Measurements from ENCODE around the gene AGAP2. TPM values are rescaled to one million over a fixed set of nuclear protein-coding genes. Genes with fewer than 3 reads are reported as not detected.

Gene AGAP2
- total RNA-seq, 1 donor from 2014 or later = 1.5 TPM

- DNase-seq (ENCODE audit: extremely low spot score in 2 of 2) = no peak
- Histone ChIP-seq H3K9me3 (no peaks in the 10 kb centered on the region), H3K27me3 (peaks cover 6% of the 10 kb centered on the region), H3K4me3 (peak overlapping the region; percentile 1 to 47), H3K36me3 (no peaks in the 10 kb centered on the region), H3K27ac (no peak overlapping the region), H3K4me1 (peaks cover 36% of the 10 kb centered on the region)
- intact Hi-C loops (cut with DNase I) = no loop called here
- TF ChIP-seq, protein P1, sequence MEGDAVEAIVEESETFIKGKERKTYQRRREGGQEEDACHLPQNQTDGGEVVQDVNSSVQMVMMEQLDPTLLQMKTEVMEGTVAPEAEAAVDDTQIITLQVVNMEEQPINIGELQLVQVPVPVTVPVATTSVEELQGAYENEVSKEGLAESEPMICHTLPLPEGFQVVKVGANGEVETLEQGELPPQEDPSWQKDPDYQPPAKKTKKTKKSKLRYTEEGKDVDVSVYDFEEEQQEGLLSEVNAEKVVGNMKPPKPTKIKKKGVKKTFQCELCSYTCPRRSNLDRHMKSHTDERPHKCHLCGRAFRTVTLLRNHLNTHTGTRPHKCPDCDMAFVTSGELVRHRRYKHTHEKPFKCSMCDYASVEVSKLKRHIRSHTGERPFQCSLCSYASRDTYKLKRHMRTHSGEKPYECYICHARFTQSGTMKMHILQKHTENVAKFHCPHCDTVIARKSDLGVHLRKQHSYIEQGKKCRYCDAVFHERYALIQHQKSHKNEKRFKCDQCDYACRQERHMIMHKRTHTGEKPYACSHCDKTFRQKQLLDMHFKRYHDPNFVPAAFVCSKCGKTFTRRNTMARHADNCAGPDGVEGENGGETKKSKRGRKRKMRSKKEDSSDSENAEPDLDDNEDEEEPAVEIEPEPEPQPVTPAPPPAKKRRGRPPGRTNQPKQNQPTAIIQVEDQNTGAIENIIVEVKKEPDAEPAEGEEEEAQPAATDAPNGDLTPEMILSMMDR (IDR thresholded peaks at IDR 0.05) = no peak
- TF ChIP-seq POLR2AphosphoS5 (IDR thresholded peaks at IDR 0.05; ENCODE audit: insufficient read depth in 1 of 2, low read depth in 1 of 2) (no peak), POLR2A (IDR thresholded peaks at IDR 0.05) (no peak)
Measured at GRCh38 chr12:57737467-57738460, 778 bp downstream of the AGAP2 start.

GRCh38 chr12:57736741-57737466, 1.6 kb downstream of the AGAP2 start:
- Histone ChIP-seq H3K9me3 (no peaks in the 10 kb centered on the region), H3K27me3 (peaks cover 6% of the 10 kb centered on the region), H3K4me3 (peak overlapping the region; percentile 1 to 47), H3K36me3 (no peaks in the 10 kb centered on the region), H3K4me1 (peaks cover 36% of the 10 kb centered on the region), H3K27ac (no peak overlapping the region)
- intact Hi-C loops (cut with DNase I) = no loop called here
- DNase-seq (ENCODE audit: extremely low spot score in 2 of 2) = no peak
- TF ChIP-seq POLR2AphosphoS5 (IDR thresholded peaks at IDR 0.05; ENCODE audit: insufficient read depth in 1 of 2, low read depth in 1 of 2) = no peak
- no peak for TF ChIP-seq POLR2A (IDR thresholded peaks at IDR 0.05)
- TF ChIP-seq, protein P1 (IDR thresholded peaks at IDR 0.05) = no peak

- Histone ChIP-seq H3K27ac (no peak overlapping the region), H3K36me3 (no peaks in the 10 kb centered on the region), H3K4me3 (peak overlapping the region in 1 of 2 donors; percentile 22), H3K9me3 (no peaks in the 10 kb centered on the region), H3K4me1 (peaks cover 36% of the 10 kb centered on the region), H3K27me3 (peaks cover 6% of the 10 kb centered on the region)
- no peak for DNase-seq (ENCODE audit: extremely low spot score in 2 of 2)
- intact Hi-C loops (cut with DNase I) = no loop called here
- TF ChIP-seq, protein P1 (IDR thresholded peaks at IDR 0.05) = no peak
- TF ChIP-seq POLR2A (IDR thresholded peaks at IDR 0.05) = no peak
Measured at GRCh38 chr12:57735952-57736740, 2.4 kb downstream of the AGAP2 start.

DNA sequence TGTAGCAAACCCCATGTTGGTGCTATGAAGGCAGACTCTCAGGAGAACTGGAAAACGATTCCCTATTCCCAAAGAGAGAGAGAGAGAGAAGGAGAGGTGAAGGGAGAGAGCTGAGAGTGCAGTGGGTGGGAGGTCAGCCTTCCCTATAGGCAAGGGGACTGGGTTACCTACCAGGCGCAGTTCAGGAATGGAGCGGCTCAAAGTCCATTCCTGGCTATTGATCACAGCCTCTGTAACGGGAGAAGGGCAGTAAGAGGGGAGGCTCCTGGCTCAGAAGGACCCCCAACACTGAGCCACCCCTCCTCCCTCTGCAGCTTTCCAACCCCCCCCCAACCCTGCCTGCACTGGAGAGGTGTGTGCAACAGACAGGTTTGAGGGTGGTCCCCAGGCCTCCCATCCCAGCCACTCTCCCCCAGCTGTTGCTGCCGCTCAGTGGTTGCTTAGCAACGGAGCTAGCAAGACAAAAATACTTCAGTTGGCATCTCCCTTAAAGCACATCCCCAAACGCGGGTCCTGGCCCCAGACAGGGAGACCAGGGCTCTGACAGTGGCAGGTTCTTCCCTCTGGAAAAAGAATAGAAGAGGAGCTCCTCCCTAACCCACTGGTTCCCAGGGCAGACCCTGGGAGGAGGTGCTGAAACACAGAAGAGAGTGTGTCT, 3.2 kb downstream of the AGAP2 start:
- H3K4me1 ChIP-seq = peaks cover 36% of the 10 kb centered on the region
- intact Hi-C loops (cut with DNase I) = no loop called here
- no peak for DNase-seq (ENCODE audit: extremely low spot score in 2 of 2)
- H3K27ac ChIP-seq = no peak overlapping the region
- H3K4me3 ChIP-seq = no peak overlapping the region
- peaks cover 6% of the 10 kb centered on the region for H3K27me3 ChIP-seq
- H3K9me3 ChIP-seq = no peaks in the 10 kb centered on the region
- no peak for TF ChIP-seq POLR2AphosphoS5 (IDR thresholded peaks at IDR 0.05; ENCODE audit: insufficient read depth in 1 of 2, low read depth in 1 of 2)
- no peak for TF ChIP-seq POLR2A (IDR thresholded peaks at IDR 0.05)
- TF ChIP-seq, protein P1 (IDR thresholded peaks at IDR 0.05) = no peak
- no peaks in the 10 kb centered on the region for H3K36me3 ChIP-seq

All from vagina (tissue), 2 donors.